HepG2 (cell line): ENCODE data around the gene C11orf86.

Source experiments
- KLF11 ChIP-seq: IDR thresholded peaks from 2 replicates; pipeline ENCODE4 v1.6.1; 2016; ENCODE audit warnings: missing compliant biosample characterization
- PHB2 ChIP-seq: fragments of 450-650 bp; IDR thresholded peaks from 2 replicates; pipeline ENCODE4 v1.6.1; 2018; ENCODE audit not compliant: partially characterized antibody
- PREB ChIP-seq: sonication (generic); formaldehyde crosslinking; IDR thresholded peaks from 2 replicates; pipeline ENCODE4 v1.4.0; 2020; ENCODE audit warnings: missing genetic modification reagents
- REST ChIP-seq, 2 experiments: IDR thresholded peaks; 2 replicates each; pipeline ENCODE4 v1.6.1; 2011 to 2012; ENCODE audit warnings: low read length in 2 of 2, borderline replicate concordance in 1 of 2, low read depth in 1 of 2, mild to moderate bottlenecking in 1 of 2, moderate library complexity in 1 of 2
- TAF1 ChIP-seq: sonication (generic); formaldehyde crosslinking; IDR thresholded peaks from 2 replicates; pipeline ENCODE4 v1.4.0; 2020; ENCODE audit warnings: missing genetic modification reagents
- ZUFSP ChIP-seq: sonication (generic); formaldehyde crosslinking; IDR thresholded peaks from 2 replicates; pipeline ENCODE4 v1.9.0; 2021; ENCODE audit warnings: missing genetic modification reagents, mild to moderate bottlenecking, borderline replicate concordance

GRCh38 chr11:66938582-66939135 is 36.4 kb upstream of the C11orf86 start:
- no peak for TF ChIP-seq PHB2
- no peak for TF ChIP-seq KLF11 (CRISPR knock-in tag)
- TF ChIP-seq TAF1 (CRISPR knock-in tag): no peak
- TF ChIP-seq REST (IDR thresholded peaks at IDR 0.05; ENCODE audit: borderline replicate concordance in 1 of 2, low read depth in 1 of 2, low read length in 2 of 2): no peak
- no peak for TF ChIP-seq ZUFSP (CRISPR knock-in tag)
- no peak for TF ChIP-seq PREB (CRISPR knock-in tag)
